Right renal pelvis (tissue), 4 donors: ENCODE data around the gene ANKS1B. TPM values are rescaled to one million over a fixed set of nuclear protein-coding genes. Genes with fewer than 3 reads are reported as not detected.
A peak's percentile ranks its signal among the peaks of the same experiment; 100 is the strongest.

Experiments used
- DNase-seq, 4 donors: peaks; one replicate each; pipeline ENCODE4 v3.0.0-alpha.2; 2013; ENCODE audit warnings: low read depth in 4 of 4, low spot score in 3 of 4, missing footprints in 1 of 4
- polyA plus RNA-seq, 4 donors: library from polyadenylated mRNA; unstranded; fragments of 120-200 nt; gene quantifications; one replicate each; pipeline ENCODE4 v1.2.1, GENCODE V29; 2013; ENCODE audit not compliant: insufficient read length in 4 of 4

ANKS1B gene
- polyA plus RNA-seq, 4 donors, result 3.1 to 3.9 (median 3.7) TPM

DNA sequence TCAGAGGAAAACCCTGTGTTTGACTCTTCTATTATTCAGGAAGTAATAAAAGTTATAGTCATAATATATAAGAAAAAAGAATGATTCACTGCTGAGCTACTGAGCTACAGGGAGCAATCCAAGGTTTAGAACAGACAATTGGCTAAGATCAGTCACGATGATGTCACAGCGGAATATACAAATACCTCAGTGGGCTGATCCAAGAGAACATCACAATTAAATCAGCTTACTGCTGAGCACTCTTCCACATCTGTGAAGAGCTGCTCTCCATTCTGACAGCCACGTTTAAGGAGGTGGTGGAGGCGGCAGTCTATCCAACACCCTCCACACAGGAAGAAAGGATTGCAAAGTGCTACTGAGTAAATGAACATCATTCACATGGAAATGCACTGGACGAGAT lies 1068.6 kb downstream of the ANKS1B start:
- no peak for DNase-seq

DNA sequence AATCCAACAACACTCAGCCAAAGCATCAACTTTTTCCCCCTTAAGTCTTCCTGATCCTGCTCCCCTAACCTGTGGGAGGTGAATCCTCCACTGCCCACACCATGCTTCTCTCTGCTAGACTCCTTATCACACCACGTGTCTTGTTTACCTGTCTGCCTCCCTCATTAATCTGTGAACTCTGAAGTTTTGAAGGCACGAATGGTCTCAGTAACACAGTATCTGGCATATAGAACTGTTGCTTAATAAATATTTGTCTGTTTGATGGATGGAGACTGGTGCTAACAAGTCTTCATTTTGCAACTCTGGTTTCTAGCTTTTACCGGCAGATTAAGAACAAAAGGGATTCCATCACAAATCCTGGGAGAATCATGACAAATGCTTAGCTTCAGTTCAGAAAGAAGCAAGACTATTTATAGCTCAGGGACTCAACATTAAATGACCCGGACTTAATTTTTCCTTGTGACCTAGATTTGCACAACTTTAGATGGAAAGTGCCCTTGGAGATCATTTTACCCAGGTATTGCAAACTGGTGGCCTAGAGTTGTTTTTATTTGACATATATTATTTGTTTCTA lies 1072.2 kb downstream of the ANKS1B start:
- no peak for DNase-seq

DNA sequence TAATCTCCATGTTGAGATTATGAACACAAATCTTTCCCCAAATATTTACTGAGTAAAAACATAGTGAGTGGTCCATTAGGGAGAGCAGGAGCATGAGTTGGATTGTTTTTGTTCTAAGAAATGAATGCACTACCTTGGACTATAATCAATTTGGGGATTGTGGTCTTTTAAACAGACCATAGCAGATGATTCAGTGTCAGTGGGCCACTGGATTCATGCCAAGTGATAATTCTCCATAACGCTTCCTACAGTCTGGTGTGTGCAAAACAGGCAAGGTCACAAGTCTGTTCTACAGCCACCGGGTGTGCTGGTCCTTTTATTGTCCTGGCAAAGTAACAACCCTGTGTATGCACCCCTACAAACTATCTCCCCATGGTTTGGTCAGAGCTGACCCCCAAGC lies 1073.3 kb downstream of the ANKS1B start:
- no peak for DNase-seq

DNA sequence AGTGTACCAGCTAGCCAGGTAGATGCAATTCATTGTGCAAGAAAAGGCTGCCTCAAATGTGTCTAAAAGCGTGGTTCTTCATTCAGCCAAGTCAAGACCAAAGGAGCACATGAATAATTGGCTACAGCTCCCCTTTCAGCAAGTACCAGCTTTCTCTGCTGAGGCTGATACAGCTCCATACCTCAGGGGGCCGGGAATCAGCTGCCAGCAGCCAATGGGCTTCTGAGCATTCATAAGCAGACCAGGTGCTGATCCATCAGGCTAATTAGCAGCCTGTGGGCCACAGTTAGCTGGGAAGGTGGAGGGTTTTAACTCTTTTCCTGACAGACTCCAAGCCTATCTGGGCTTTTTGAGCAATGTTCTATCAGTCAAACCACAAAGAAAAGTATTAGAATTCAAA lies 1075.0 kb downstream of the ANKS1B start:
- DNase-seq, result no peak

DNA sequence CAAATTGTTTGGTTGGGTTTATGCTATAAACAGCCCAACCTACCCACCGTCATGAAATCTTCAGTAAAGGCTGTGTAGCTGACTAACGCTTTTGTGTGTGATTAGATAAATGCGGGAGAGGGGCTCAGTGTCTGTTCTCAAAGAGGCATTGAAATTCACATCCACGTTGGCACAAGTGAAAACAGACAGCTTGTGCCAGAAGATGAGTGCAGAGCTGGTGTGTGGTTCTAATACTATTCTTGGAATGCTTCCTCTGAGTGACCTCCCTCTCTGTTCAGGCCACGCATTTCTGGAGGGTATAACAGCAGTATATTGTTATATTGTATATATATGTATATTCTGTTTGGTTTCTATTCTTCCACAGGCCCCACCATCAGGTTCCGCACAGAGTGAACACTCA lies 1075.9 kb downstream of the ANKS1B start:
- no peak for DNase-seq

DNA sequence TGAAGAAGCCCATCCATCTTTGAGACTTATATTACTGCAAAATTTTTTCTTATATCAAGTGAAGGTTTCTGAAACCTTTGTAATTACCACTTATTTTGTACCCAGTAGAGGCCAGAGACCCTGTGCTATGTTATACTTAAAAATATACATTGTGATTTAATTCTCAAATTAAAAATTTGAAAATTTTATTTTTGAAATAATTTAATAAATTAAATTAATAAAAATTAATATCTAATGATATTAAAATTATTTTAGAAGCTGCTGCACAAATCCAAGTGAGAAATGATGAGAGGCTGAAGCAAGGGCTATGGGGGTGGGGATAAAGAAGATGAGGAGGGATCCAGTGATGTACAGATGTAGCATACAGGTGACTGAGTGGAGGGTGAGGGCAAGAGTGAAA lies 1080.9 kb downstream of the ANKS1B start:
- DNase-seq, result no peak

DNA sequence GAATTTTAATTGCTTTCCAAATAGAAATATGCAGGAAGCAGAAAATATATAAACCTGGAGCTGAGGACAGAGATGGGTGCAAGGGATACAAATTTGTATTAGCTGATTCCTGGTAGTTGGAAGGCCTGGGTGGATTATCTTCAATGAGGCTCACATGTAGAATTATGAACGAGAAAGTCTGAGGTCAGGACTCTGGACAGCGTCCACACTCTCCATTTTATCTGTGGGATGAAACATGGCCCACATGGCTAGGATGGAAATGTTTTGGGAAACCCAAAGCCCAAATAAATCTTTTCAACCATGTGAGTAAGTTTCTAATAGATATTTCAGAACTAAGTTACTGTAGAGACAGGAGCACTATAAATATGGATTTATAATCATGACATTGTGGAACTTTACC lies 1083.5 kb downstream of the ANKS1B start:
- no peak for DNase-seq

DNA sequence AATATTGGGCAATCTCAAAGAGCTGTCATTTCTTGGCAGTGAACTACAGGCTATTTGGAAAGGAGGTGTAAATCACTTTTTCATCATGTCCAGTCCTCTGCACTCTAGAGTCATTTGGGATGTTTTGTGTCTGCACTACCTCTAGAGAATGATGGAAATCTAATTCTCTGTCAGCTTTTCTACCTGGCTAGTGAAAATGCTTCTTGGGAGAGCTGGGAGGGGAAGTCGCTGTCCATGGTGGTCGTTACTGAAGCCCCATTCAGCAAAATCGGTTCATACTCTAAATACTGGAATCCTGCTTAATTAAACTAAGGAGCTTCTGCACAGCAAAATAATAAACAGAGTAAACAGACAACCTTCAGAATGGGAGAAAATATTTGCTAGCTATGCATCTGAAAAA lies 1087.8 kb downstream of the ANKS1B start:
- DNase-seq, result peak in 1 of 4 donors; percentile 34

DNA sequence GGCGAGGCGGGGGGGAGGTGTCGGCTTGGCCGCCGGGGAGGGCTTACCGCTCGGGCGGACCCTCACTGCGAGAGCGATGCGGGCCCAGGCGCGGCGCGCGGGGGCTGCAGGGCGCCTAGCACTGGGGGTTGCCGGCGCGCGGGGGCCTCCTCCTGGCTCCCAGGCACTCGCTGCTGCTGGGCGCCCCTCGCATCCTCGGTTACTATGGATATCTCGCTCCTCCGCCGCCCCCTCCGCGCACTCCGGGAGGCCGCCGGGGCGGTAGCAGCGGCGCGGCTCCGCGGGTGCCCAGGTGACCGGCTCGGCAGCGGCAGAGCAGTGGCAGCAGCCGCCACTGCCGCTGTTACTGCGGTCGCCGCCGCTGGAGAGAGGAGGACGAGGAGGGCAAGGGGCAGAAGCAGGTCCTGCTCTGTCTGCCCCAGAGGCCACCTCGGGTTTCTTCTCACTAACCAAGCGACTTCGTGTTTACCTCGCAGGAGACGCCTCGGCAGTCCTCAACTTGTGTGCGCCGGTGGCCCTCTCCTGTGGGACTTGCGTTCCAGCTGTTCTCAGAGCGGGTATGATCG lies 1089.6 kb downstream of the ANKS1B start:
- peak in 1 of 4 donors; percentile 20 for DNase-seq

DNA sequence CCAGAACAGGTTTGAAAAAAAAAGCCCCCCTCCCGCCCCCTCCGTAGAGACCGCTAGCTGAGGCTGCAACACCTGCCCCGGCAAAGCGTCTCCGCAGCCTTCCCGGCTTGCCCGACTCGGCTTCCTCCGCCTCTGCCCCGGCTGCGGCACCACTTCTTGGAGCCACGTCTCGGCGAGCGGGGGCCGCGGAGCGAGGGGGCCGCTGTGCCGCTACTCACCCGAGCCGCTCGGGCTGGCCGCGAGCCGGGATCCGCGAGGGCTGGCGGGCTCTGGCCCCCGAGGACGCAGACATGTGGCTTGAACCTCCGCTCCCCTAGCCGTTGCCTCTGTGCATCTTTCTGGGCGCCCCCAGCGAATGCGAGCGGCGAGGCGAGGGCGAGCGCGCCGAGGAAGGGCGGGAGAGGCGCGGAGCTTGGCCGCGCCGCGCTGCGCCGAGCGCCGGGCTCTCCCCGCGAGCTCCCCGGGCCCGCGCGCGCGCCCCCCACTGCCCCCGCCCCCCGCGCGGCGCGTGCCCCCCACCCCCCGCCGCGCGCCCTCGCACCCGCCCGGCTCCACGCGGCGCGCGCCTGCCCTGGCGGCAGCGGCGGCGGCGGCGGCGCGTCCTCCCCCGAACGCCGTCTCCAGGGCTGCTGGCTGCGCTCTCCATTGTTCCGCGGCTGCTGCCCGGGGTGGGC lies 1090.2 kb downstream of the ANKS1B start:
- no peak for DNase-seq

DNA sequence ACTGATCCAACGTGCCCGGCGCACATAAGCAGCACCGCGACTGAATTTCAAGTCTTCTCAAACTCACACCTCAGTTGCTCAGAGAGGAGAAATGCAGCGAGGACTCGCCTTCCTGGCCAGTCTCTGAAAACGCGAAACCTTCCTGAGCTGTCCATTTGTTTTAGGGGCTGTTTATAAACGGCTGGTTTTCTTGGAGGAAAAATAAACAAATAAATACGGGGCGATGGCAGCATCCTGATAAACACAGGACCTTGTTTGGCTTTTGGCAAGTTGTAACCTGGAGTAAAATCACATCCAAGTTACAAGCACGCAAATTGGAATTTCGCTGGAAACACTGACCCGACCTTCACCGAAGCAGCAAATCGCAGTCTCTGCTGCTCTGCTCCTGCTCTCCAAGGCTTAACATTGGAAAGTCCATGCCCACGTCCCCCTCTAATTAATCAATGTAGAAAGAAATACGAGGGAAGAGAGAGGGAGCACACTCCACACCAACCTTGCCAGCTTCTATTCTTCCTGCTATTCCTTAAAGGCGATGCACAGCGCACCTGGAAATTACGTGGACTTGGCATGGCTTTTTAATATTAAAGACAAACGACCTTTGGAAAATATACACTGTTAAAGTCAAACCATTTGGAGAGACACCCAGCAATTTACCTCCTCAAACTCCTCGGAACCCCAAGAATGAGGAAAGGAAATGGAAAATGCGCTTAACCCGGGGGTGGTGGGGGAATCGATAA lies 1090.9 kb downstream of the ANKS1B start:
- no peak for DNase-seq

DNA sequence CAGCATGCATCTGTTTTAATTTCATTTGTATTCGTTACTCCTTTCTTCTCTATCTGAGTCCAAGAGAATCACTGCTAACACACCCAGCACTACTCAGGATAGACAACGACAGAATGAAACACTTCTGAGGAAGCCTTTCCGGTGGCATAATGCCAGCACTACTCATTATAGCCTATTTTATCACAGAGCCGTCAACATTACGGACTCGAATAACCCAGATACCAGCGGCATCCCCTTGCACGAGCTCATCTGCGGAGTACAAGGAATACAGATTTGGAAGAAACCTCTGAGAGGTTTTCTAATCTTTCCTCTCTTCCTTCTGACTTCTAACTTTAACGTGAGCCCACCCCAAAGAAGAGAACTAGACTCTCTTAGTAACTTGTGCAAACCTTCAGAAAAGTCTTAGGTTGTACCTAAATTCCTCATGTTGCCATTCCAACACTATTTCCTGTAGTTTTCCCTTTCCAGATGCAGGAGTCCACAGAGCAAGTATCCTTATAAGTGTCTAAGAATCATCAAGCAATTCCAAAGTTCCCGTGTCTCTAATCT lies 1091.5 kb downstream of the ANKS1B start:
- no peak for DNase-seq

DNA sequence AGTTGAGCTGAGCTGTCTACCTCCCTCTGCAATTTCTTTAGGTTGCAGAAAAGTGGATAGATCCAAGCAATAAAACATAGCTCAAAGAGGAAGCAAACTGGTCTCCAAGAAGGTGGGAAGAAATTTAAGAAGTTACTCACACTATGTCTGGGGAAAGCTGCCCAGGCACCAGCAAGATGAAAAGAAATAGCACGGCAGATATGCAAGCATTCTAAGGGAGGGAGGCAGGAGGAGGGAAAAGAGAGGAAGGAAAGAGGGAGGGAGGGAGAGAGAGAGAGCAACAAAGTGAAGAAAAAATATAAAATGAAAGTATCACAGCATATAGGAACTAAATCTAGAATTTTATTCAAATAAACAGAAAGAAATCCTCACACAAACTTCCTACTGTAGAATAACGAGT lies 1099.0 kb downstream of the ANKS1B start:
- no peak for DNase-seq

DNA sequence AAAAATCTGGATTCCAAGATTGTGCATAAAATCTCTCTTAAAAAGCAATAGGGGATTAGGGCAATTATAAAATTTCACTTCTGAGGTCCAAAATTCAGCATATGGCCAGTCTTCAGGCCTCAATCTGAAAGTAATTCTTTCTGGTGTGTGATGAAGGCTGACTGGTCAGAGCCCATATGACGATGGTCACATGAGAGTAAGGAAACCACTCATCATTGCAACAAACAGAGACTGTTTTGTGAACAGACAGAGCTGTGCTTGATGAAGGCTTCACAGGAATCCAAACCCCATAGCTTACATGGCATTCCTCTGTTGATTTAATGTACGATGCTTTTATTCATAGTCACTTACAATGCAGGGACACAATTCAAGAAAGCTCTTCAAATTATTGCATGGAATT lies 1101.5 kb downstream of the ANKS1B start:
- DNase-seq, result no peak

DNA sequence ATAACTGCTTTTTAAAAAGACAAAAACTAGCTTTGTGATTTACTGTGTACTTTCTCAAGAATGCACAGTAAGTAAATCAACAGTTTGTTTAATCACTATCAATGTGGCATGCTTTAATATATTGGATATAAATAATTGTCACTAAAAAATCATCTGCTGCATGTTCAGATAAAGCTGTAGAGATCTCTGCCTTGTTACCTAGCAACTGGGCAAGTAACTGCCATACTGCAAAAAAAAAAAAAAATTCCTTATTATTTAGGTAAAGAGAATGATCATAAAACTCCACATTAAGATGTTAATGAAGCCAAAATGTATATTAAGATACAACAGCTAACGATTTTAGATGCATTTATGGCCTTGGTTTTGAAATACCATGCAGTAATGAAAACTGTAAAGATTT lies 1102.2 kb downstream of the ANKS1B start:
- DNase-seq, result no peak

DNA sequence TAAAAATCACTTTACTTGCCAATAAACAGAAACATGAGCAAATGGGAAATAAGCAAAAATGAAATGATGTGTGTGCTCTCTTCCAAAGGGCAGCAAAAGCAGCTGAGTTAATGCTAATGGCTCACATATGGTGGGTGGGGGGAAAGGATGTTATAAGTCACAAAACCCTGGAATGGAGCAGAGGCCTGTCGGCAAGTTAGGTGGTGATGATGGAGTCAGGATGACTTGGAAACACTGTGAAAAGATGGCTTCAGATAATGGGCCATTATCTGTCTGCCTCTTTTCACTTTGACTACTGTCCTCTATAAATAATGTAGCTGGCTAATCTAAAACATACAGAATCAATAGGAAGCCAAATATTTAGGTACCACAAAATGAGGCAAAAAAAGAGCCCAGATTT lies 1111.0 kb downstream of the ANKS1B start:
- no peak for DNase-seq

DNA sequence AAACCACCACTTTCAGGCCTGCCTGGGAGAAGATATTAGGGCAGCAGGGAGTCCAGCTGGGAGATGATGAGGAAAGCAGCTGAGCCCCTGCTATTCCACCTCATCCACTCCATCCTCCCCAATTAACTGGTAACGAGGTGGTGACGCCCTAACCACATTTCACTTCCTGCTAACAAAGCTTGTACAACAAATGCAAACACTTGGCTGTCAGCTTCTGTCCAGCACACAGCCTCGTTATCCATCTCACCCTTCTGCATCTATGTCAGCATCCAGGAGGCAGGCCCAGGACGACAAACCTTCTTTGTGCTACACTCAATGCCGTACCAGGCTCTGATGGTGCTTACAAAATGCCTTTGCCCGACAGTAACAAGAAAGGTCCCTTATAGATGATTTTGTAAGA lies 1114.2 kb downstream of the ANKS1B start:
- DNase-seq, result no peak

DNA sequence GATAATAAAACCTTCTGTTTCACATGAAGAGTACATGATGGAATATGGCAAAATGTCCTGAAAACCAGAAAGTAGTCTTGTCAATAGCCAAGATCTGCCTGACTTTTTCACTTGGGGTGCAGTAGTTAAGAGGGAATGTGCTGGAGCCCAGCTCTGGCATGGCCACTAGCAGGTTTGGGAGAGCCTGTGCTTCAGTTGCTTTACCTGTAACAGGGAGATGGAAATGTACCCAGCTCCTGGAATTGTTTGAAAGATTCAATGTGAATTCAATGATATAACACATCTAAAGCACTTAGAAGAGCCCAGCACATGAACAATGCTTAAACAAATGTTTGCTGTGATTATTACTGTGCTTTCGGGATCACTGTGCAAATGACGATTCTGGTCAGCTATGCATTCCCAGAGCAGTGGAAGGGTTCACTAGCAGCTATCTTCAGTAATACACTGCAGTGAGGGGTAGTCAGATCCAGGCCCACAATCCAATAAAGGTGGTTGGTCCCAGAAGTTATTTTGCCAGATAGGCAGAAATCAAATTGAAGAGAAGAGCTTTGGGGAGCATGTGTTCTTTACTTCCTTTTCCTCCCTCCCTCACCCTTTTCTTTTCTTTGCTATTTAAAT lies 1114.7 kb downstream of the ANKS1B start:
- DNase-seq, result no peak

DNA sequence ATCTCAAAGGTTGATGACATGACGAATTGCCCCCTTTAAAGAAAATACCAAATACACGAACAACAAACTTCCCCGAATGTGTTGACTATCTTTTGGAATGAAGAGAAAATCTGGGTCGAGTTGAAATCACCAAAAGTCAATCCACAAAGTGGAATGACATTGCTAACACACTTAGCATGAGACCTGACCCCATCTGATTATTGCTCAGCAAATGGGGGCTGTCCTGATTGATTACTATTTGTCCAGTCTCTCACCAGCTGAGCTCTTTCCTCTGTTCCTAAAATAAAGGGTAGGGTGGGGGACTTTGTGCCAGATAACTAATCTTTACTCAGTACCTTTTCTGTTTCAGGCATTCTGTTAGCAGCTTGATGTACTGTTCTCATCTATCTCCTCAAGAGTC lies 1116.2 kb downstream of the ANKS1B start:
- no peak for DNase-seq

DNA sequence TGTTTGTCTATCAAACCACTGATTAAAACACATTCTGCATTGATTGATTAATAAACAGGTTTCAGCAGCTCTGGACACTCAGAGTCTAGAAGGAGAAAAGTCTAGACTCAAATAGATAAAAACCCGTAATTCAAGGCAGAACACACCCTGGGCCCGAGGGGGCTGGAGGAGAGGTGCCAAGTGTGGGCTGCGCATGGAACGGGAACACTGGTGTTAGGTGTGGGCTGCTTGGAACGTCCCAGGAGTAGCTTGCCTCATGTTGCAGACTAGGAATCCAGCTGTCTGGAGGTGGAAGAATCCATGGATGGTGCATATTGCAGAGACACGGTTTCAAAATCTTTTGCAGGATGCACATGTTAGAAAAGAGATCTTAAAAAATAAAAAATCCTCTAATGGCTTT lies 1116.7 kb downstream of the ANKS1B start:
- DNase-seq, result no peak

DNA sequence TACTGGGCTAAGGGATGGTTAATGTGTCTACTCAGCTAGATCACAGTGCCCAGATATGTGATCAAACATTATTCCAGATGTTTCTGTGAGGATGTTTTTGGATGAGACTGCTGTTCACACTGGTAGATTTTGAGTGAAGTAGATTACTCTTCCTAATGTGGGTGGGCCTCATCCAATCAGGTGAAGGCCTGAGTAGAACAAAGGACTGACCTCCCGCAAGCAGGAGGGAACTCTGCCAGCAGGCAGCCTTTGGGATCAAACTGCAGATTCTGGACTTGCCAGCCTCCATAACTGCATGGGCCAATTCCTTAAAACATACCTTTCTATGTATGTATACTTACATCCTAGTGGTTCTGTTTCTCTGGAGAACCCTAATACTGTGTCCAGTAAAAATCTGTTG lies 1120.4 kb downstream of the ANKS1B start:
- DNase-seq, result no peak
